Stimulated activated naive B cell treated with anti-CD40 and anti-IgM and Interleukin-4, amounts not matched to agents 10 μg/mL and 1 μg/mL and 100 μg/mL, for 72 hours (primary cell): ENCODE results near the gene SPATS1.
A peak's percentile ranks its signal among the peaks of the same experiment; 100 is the strongest.

Experiments
- ATAC-seq, 2 donors: fragments of 150-1000 bp; cut with Tn5 transposase; replicated peaks; 2 replicates each; pipeline ENCODE4 v1.10.0; 2021; ENCODE audit warnings: moderate library complexity in 1 of 2
- DNase-seq: peaks from one replicate; pipeline ENCODE4 v3.0.0; 2021
- H3K27ac Mint-ChIP-seq: one replicate; pipeline ENCODE4 v1.8.0; 2022; ENCODE audit warnings: mild to moderate bottlenecking, mixed read lengths
- H3K27me3 Mint-ChIP-seq, 2 donors: one replicate each; pipeline ENCODE4 v1.8.0; 2022; ENCODE audit warnings: mixed read lengths in 2 of 2
- H3K36me3 Mint-ChIP-seq, 2 donors: one replicate each; pipeline ENCODE4 v1.8.0; 2022; ENCODE audit warnings: mixed read lengths in 2 of 2, mild to moderate bottlenecking in 1 of 2
- H3K4me1 Mint-ChIP-seq, 2 donors: one replicate each; pipeline ENCODE4 v1.8.0; 2022; ENCODE audit warnings: mixed read lengths in 2 of 2, mild to moderate bottlenecking in 1 of 2
- H3K4me3 Mint-ChIP-seq, 2 donors: one replicate each; pipeline ENCODE4 v1.8.0; 2022; ENCODE audit warnings: mild to moderate bottlenecking in 2 of 2, mixed read lengths in 2 of 2, moderate library complexity in 1 of 2
- H3K9me3 Mint-ChIP-seq, 2 donors: one replicate each; pipeline ENCODE4 v1.8.0; 2022; ENCODE audit warnings: mixed read lengths in 2 of 2, mild to moderate bottlenecking in 1 of 2

SPATS1 gene

DNA sequence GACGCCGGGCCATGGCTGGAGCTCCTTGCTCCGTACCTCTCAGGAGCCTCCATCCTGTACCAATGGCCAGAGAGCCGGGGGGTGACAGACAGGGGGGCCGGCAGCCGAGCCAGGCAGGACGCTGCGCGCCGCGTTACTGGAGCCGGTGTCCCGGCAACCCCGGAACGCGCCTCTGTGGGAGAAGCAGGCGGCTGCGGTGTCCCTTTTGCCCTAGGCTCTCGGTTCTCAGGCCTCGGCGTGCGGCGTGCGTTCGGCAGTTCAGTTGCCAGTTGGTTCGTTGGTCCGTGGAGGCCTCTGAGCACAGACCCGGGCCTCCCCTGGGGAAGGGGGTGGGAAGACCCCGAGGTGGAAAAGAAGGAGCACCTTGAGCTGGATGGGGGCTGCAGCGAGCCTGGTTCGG, at the start of gene SPATS1:
SPATS1 (plus strand) TSS at position 162 of the 400 bp plus-strand sequence. CDS start 446 bp downstream, outside the sequence.
- Mint-ChIP-seq H3K36me3 (no peaks in the 10 kb centered on the region), H3K9me3 (no peaks in the 10 kb centered on the region), H3K4me3 (no peak within 1 kb of the TSS), H3K27ac (no peak within 1 kb of the TSS), H3K4me1 (peaks cover 2 to 5% of the 10 kb centered on the region in 2 donors), H3K27me3 (peaks cover 42 to 44% of the 10 kb centered on the region in 2 donors)
- ATAC-seq (no peak), DNase-seq (no peak)

DNA sequence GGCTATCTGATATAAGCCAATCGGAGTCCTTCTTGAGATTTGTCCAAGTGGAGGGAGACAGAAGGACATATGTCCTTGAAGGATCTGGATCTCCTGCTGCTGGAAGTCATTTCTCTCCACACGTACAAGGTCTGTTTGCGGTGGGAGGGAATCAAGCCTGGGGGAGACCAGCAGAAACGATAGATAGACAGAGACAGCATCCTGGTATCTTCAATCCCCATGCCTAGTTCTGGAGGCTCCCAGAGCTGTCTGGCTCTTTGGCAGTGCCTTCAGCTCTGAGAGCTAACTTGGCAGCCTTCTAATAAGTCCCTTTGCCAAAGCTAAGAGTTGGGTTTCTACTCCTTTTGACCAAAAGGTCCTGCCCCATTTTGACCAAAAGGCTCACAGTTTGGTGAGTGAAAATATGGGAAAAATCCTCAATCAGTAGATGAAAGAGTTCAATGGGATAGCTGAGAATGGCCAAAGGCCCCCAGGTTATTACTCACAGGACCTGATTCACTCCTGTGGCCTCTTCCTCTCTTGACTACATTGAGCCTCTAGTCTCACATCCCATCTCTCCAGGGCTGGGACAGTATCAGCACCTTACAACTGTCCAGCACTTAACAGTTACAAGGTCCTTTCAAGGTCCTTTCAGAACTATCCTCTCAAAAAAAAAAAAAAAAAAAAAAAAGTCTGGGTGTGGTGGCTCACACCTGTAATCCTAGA, 49.6 kb upstream of the SPATS1 start:
- ATAC-seq (no peak), DNase-seq (no peak)
- H3K27ac Mint-ChIP-seq: no peak overlapping the region
- no peak overlapping the region for H3K4me3 Mint-ChIP-seq
- peaks cover 61 to 67% of the 10 kb centered on the region in 2 donors for H3K27me3 Mint-ChIP-seq
- no peaks in the 10 kb centered on the region for H3K36me3 Mint-ChIP-seq
- H3K4me1 Mint-ChIP-seq: peaks cover 13 to 16% of the 10 kb centered on the region in 2 donors
- no peaks in the 10 kb centered on the region for H3K9me3 Mint-ChIP-seq

GRCh38 chr6:44294832-44295791, 47.3 kb upstream of the SPATS1 start:
- no peaks in the 10 kb centered on the region for H3K9me3 Mint-ChIP-seq
- peaks cover 62 to 63% of the 10 kb centered on the region in 2 donors for H3K27me3 Mint-ChIP-seq
- H3K4me1 Mint-ChIP-seq: peaks cover 12 to 28% of the 10 kb centered on the region in 2 donors

GRCh38 chr6:44297063-44298038, 45.1 kb upstream of the SPATS1 start:
- H3K27me3 Mint-ChIP-seq: peaks cover 42 to 45% of the 10 kb centered on the region in 2 donors
- peaks cover 25 to 32% of the 10 kb centered on the region in 2 donors for H3K36me3 Mint-ChIP-seq
- H3K4me1 Mint-ChIP-seq: peaks cover 15 to 28% of the 10 kb centered on the region in 2 donors
- ATAC-seq (peak; percentile 86), DNase-seq (peak; percentile 13)
- H3K9me3 Mint-ChIP-seq: no peaks in the 10 kb centered on the region
- H3K27ac Mint-ChIP-seq: no peak overlapping the region
- H3K4me3 Mint-ChIP-seq: peak overlapping the region; percentile 77 to 81

More at GRCh38 chr6:44294832-44295791, 47.3 kb upstream of the SPATS1 start:
- DNase-seq (no peak), ATAC-seq (no peak)
- H3K27ac Mint-ChIP-seq: no peak overlapping the region
- peaks cover 6 to 11% of the 10 kb centered on the region in 2 donors for H3K36me3 Mint-ChIP-seq
- no peak overlapping the region for H3K4me3 Mint-ChIP-seq

DNA sequence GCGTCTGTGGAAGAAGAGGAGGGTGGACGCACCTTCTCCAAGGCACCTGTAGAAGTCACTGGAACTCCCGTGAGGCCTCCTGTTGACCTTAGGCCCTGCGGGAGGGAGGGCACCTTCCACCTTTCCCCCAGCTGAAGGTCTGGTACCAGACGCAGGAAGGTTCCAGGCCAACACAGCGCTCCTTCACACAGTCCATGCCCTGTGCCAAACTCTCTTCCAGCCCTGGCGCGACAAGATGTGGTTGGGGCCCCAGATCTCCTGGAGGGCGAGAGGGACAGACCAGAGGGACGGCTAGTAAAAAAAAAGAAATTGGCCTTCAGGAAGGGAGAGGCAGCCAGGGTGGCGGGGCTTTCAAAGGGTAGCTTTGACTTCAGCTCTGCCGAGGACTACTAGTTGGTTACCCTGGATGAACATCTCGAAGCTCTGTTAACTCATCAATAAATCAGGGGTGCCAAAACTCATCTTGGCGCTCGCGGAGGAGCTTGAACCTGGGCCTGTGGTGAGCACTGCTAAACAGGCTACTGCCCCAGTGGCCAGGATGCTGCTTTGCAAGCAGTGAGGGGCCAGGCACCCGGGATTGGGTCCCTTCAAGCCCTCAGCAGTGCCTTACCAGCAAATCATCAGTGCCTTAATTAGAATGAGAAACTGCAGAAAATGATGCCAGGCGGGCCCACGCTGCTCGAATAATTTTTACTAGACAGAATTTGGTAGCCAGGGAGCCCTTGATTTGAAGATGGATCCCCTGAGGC, 44.2 kb upstream of the SPATS1 start:
- H3K9me3 Mint-ChIP-seq: no peaks in the 10 kb centered on the region
- no peak for DNase-seq
- ATAC-seq: peak; percentile 9 to 11
- peaks cover 15 to 28% of the 10 kb centered on the region in 2 donors for H3K4me1 Mint-ChIP-seq
- H3K36me3 Mint-ChIP-seq: peaks cover 27 to 39% of the 10 kb centered on the region in 2 donors
- peak overlapping the region; percentile 77 to 81 for H3K4me3 Mint-ChIP-seq
- no peak overlapping the region for H3K27ac Mint-ChIP-seq
- peaks cover 39 to 42% of the 10 kb centered on the region in 2 donors for H3K27me3 Mint-ChIP-seq

- Mint-ChIP-seq H3K9me3 (no peaks in the 10 kb centered on the region), H3K4me3 (no peak overlapping the region), H3K36me3 (peaks cover 33 to 45% of the 10 kb centered on the region in 2 donors), H3K4me1 (peaks cover 15 to 28% of the 10 kb centered on the region in 2 donors), H3K27ac (no peak overlapping the region), H3K27me3 (peaks cover 34 to 38% of the 10 kb centered on the region in 2 donors)
- ATAC-seq (no peak), DNase-seq (no peak)
These were observed 43.6 kb upstream of the SPATS1 start for GRCh38 chr6:44298864-44299263.

DNA sequence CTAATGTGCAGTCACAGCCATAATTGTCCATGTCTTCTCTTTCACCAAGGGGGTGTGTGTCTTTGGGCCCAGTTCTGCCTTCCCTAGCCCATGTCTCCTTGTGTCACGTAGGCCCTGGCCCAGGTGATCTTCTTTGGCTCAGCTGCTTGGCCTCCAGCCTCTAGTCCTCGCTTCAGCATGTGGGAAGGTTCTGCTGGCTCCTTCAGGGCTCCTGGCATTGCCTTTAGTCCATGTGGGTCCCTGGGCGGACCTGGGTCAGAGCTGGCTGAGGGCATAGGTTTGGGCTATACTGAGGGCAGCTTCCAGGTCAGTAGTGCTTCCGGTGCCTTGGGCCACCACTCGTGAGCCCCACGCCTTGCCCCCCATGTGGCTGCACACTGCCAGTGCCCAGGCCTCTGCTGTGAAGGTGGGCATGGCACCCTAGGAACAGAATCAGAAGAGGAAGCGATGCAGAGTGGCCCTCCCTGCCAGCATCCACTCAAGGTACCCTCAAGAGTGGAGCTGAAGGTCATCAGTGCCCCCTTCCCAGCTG, 42.1 kb upstream of the SPATS1 start:
- H3K4me1 Mint-ChIP-seq: peaks cover 15 to 28% of the 10 kb centered on the region in 2 donors
- ATAC-seq (no peak), DNase-seq (no peak)
- no peaks in the 10 kb centered on the region for H3K9me3 Mint-ChIP-seq
- H3K27ac Mint-ChIP-seq: no peak overlapping the region
- H3K4me3 Mint-ChIP-seq: no peak overlapping the region
- peaks cover 24 to 30% of the 10 kb centered on the region in 2 donors for H3K27me3 Mint-ChIP-seq
- peaks cover 41 to 55% of the 10 kb centered on the region in 2 donors for H3K36me3 Mint-ChIP-seq

GRCh38 chr6:44301106-44301505, 41.3 kb upstream of the SPATS1 start:
- H3K27ac Mint-ChIP-seq: no peak overlapping the region
- no peaks in the 10 kb centered on the region for H3K9me3 Mint-ChIP-seq
- peaks cover 45 to 62% of the 10 kb centered on the region in 2 donors for H3K36me3 Mint-ChIP-seq
- ATAC-seq (no peak), DNase-seq (no peak)
- H3K27me3 Mint-ChIP-seq: peaks cover 23 to 26% of the 10 kb centered on the region in 2 donors
- no peak overlapping the region for H3K4me3 Mint-ChIP-seq
- H3K4me1 Mint-ChIP-seq: peaks cover 17 to 27% of the 10 kb centered on the region in 2 donors

DNA sequence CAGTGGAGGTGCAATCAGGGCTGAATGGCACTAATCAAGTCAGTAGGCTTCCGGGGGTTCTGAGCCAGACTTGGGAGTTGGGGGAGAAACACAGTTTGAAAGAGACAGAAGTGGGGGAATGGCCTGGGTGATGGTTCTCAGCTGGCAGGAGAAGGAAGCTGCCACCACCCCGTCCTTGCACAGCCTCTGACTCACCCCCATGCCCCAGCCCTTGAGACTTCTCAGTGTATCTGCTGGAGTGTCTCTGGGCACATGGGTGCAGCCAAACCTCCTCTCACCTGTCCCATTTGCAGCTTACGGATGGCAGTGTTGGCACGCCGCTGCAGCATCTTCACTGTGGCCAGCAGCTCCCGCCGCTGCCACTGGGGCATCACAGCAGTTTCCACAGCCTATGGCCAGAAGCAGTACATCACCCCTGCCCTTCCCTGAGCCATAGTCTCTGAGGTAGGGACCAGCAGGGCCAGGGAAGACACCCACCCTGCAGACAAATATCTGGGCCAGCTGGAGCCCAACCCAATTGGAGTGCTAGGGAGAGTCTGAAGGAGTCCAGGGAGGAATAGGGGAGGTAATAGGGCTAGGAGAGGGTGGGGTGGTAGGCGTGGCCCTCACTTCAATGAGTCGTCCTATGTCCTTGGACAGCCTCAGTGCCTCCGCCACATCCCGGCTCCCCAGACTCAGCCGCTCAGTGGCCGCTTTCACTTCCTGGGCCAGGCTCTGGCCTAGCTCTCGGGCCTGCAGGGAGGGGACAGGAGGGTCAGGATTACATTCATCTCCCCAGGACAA, 40.5 kb upstream of the SPATS1 start:
- Mint-ChIP-seq H3K4me3 (no peak overlapping the region), H3K27ac (no peak overlapping the region), H3K9me3 (no peaks in the 10 kb centered on the region), H3K27me3 (peaks cover 14 to 17% of the 10 kb centered on the region in 2 donors), H3K4me1 (peaks cover 11 to 18% of the 10 kb centered on the region in 2 donors), H3K36me3 (peaks cover 53 to 66% of the 10 kb centered on the region in 2 donors)
- DNase-seq (no peak), ATAC-seq (no peak)

- DNase-seq (no peak), ATAC-seq (no peak)
- Mint-ChIP-seq H3K9me3 (no peaks in the 10 kb centered on the region), H3K27me3 (peaks cover 7 to 11% of the 10 kb centered on the region in 2 donors), H3K36me3 (peaks cover 55 to 73% of the 10 kb centered on the region in 2 donors), H3K27ac (no peak overlapping the region), H3K4me3 (no peak overlapping the region), H3K4me1 (peaks cover 6 to 11% of the 10 kb centered on the region in 2 donors)
These were observed 39.6 kb upstream of the SPATS1 start for GRCh38 chr6:44302856-44303255.

- peaks cover 0 to 4% of the 10 kb centered on the region in 2 donors for H3K27me3 Mint-ChIP-seq
- no peak overlapping the region for H3K4me3 Mint-ChIP-seq
- no peak for ATAC-seq
- peaks cover 62 to 80% of the 10 kb centered on the region in 2 donors for H3K36me3 Mint-ChIP-seq
- no peak for DNase-seq
- no peak overlapping the region for H3K27ac Mint-ChIP-seq
- H3K9me3 Mint-ChIP-seq: no peaks in the 10 kb centered on the region
- peaks cover 4 to 5% of the 10 kb centered on the region in 2 donors for H3K4me1 Mint-ChIP-seq
These were observed 38.6 kb upstream of the SPATS1 start for GRCh38 chr6:44303842-44304241.
